Common myeloid progenitor, CD34-positive (primary cell): ENCODE data around the gene ZNF57.
"Not testable (repeated sequence)": the region's sequence is repeated elsewhere in the genome, so short reads cannot be mapped to it uniquely, and the experiment has no call there.

Source experiments
- CTCF ChIA-PET: fragments of 350-600 bp; sonication (Branson Sonifier 250); formaldehyde crosslinking; loops from one replicate; lab custom pipeline; 2021; ENCODE audit warnings: antibody characterized with exemption; lab: Charles Lee
- POLR2A ChIA-PET: fragments of 350-600 bp; sonication (Branson Sonifier 250); formaldehyde crosslinking; loops from one replicate; lab custom pipeline; 2021; ENCODE audit warnings: antibody characterized with exemption; lab: Charles Lee
- DNase-seq, 3 donors: peaks; one replicate each; pipeline versions ENCODE4 v3.0.0 to v3.0.0-alpha.2; 2013
- H3K27ac ChIP-seq, 2 experiments: 1 replicate in 1 of 2; 2 replicates in 1 of 2; pipeline ENCODE4 v1.7.0; 2013; ENCODE audit warnings: inconsistent platforms in 2 of 2, low read length in 2 of 2, mild to moderate bottlenecking in 2 of 2, low read depth in 1 of 2, moderate library complexity in 1 of 2; ENCODE audit not compliant: severe bottlenecking in 2 of 2, insufficient read depth in 1 of 2, poor library complexity in 1 of 2
- H3K27me3 ChIP-seq, 5 experiments: replicated peaks in 2 of 5; 1 replicate in 3 of 5; 2 replicates in 2 of 5; pipeline versions ENCODE4 v1.6.1 to v1.7.0; 2013; ENCODE audit warnings: low read length in 4 of 5, mild to moderate bottlenecking in 2 of 5, moderate library complexity in 2 of 5, inconsistent platforms in 1 of 5; ENCODE audit not compliant: insufficient read depth in 5 of 5, control insufficient read depth in 4 of 5
- H3K36me3 ChIP-seq, 4 experiments: 1 replicate in 2 of 4; 2 replicates in 2 of 4; pipeline versions ENCODE4 v1.6.1 to v1.7.0; 2013; ENCODE audit warnings: low read length in 3 of 4, control low read depth in 1 of 4, mild to moderate bottlenecking in 1 of 4; ENCODE audit not compliant: control insufficient read depth in 4 of 4, insufficient read depth in 4 of 4
- H3K4me1 ChIP-seq, 4 experiments: 1 replicate in 3 of 4; 2 replicates in 1 of 4; pipeline versions ENCODE4 v1.6.1 to v1.7.1; 2013; ENCODE audit warnings: low read length in 3 of 4, mild to moderate bottlenecking in 3 of 4, control low read depth in 1 of 4, inconsistent platforms in 1 of 4, moderate library complexity in 1 of 4; ENCODE audit not compliant: control insufficient read depth in 4 of 4, insufficient read depth in 4 of 4; ENCODE audit errors: control extremely low read depth in 1 of 4
- H3K4me3 ChIP-seq, 7 experiments: 1 replicate in 4 of 7; 2 replicates in 3 of 7; pipeline versions ENCODE4 v1.5.1 to v1.7.0; 2013; ENCODE audit warnings: mild to moderate bottlenecking in 7 of 7, low read length in 6 of 7, moderate library complexity in 6 of 7, inconsistent platforms in 2 of 7, low read depth in 2 of 7, control low read depth in 1 of 7; ENCODE audit not compliant: insufficient read depth in 4 of 7, control insufficient read depth in 1 of 7; ENCODE audit errors: extremely low read depth in 1 of 7
- H3K9me3 ChIP-seq, 5 experiments: 1 replicate in 4 of 5; 2 replicates in 1 of 5; pipeline versions ENCODE4 v1.6.1 to v1.7.1; 2013; ENCODE audit warnings: low read length in 4 of 5, mild to moderate bottlenecking in 2 of 5, inconsistent platforms in 1 of 5, low read depth in 1 of 5, moderate library complexity in 1 of 5; ENCODE audit not compliant: control insufficient read depth in 4 of 5, insufficient read depth in 2 of 5; ENCODE audit errors: control extremely low read depth in 1 of 5
- WGBS: methylation state at CpG from one replicate; pipeline ENCODE4 v1.1.5; 2013; ENCODE audit not compliant: insufficient coverage; 5-methylcytosine and 5-hydroxymethylcytosine counted together

The ZNF57 gene

GRCh38 chr19:2896694-2897093, 4.0 kb upstream of the ZNF57 start:
- WGBS: 80% methylated on average over 5 of the region's 8 CpGs
- no peak overlapping the region for H3K27ac ChIP-seq
- no peaks in the 10 kb centered on the region for H3K36me3 ChIP-seq
- CTCF ChIA-PET: no interaction called here
- POLR2A ChIA-PET: no interaction called here
- no peak for DNase-seq
- no peak overlapping the region for H3K4me3 ChIP-seq
- peaks cover 0 to 9% (median 6%) of the 10 kb centered on the region in 4 experiments for H3K4me1 ChIP-seq
- H3K27me3 ChIP-seq: no peaks in the 10 kb centered on the region
- peaks cover 0 to 14% (median 7%) of the 10 kb centered on the region in 5 experiments for H3K9me3 ChIP-seq

- ChIA-PET CTCF (no interaction called here), POLR2A (no interaction called here)
- H3K36me3 ChIP-seq: peaks cover 0 to 5% (median under 1%) of the 10 kb centered on the region in 4 experiments
- no peaks in the 10 kb centered on the region for H3K27me3 ChIP-seq
- H3K4me1 ChIP-seq: peaks cover 0 to 13% (median 8%) of the 10 kb centered on the region in 4 experiments
- no peak overlapping the region for H3K27ac ChIP-seq
- 93% methylated on average over 10 of the region's 13 CpGs for WGBS
- DNase-seq: no peak
- H3K4me3 ChIP-seq: no peak overlapping the region
- peaks cover 0 to under 1% (median 0%) of the 10 kb centered on the region in 5 experiments for H3K9me3 ChIP-seq
Measured at GRCh38 chr19:2902590-2903218, 2.0 kb downstream of the ZNF57 start.

- CTCF ChIA-PET: interaction anchor here (1.2 kb wide), 1 partner anchor 40 kb away, joined by 3 read pairs; no protein-coding TSS in a partner anchor
- H3K36me3 ChIP-seq, DNase-seq, POLR2A ChIA-PET, H3K9me3 ChIP-seq, H3K27me3 ChIP-seq, H3K4me3 ChIP-seq, H3K27ac ChIP-seq: not testable (repeated sequence)
- peaks cover 0 to 13% (median 8%) of the 10 kb centered on the region in 4 experiments for H3K4me1 ChIP-seq
- WGBS: 99% methylated on average over 10 of the region's 13 CpGs
Measured at GRCh38 chr19:2903326-2903725, 2.6 kb downstream of the ZNF57 start.

GRCh38 chr19:2905918-2906519, 5.3 kb downstream of the ZNF57 start:
- peaks cover 0 to 6% (median 2%) of the 10 kb centered on the region in 4 experiments for H3K36me3 ChIP-seq
- whole genome bisulfite sequencing: 79% methylated on average over 4 of the region's 11 CpGs
- ChIA-PET CTCF (interaction anchor here (1.4 kb wide), 1 partner anchor 18 kb away, joined by 4 read pairs; no protein-coding TSS in a partner anchor), POLR2A (no interaction called here)
- no peak for DNase-seq
- no peaks in the 10 kb centered on the region for H3K27me3 ChIP-seq
- H3K4me1 ChIP-seq: peaks cover 0 to 8% (median 5%) of the 10 kb centered on the region in 4 experiments
- peaks cover 0 to 6% (median 0%) of the 10 kb centered on the region in 5 experiments for H3K9me3 ChIP-seq
- no peak overlapping the region for H3K4me3 ChIP-seq
- H3K27ac ChIP-seq: no peak overlapping the region

DNA sequence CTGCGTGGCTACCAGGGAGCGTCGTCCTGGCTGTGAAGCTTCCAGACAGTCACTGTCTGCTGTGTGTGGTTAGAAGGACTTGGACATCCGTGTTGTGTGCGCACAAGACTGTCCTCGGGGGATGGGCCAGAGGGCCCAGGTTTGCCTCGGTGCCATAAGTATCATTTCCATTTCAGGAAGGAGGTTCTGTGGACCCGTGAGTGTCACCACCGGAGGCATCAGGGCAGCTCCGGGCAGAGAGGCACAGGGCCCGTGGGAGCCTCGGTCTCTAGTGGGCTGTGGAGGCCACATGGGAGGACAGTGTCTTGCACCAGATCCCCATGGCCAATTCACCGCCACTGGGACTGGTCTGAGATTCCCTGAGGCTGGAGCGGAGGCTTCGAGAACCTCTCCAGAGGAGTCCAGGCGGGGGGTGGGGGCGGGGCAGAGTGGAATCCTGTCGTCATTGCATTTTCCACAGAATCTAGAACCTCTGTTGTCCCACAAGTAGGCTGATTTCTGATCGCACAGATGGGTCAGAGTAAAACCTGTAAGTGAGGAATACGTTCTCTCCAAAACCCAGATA, 6.0 kb downstream of the ZNF57 start:
- Histone ChIP-seq H3K9me3 (peaks cover 0 to 12% (median 2%) of the 10 kb centered on the region in 5 experiments), H3K27me3 (no peaks in the 10 kb centered on the region), H3K36me3 (peaks cover 0 to 6% (median 4%) of the 10 kb centered on the region in 4 experiments), H3K27ac (no peak overlapping the region), H3K4me3 (no peak overlapping the region), H3K4me1 (peaks cover 0 to 4% (median 2%) of the 10 kb centered on the region in 4 experiments)
- CTCF ChIA-PET: interaction anchor here (1.4 kb wide), 1 partner anchor 19 kb away, joined by 4 read pairs; no protein-coding TSS in a partner anchor
- no peak for DNase-seq
- POLR2A ChIA-PET: no interaction called here
- WGBS: 95% methylated on average over 17 of the region's 20 CpGs

- H3K4me1 ChIP-seq: no peaks in the 10 kb centered on the region
- no peak overlapping the region for H3K4me3 ChIP-seq
- ChIA-PET POLR2A (no interaction called here), CTCF (interaction anchor here (0.9 to 1.0 kb wide), 2 partner anchors 11 to 12 kb away, joined by 3 to 4 read pairs; partner anchors contain the start of gene ZNF57)
- H3K9me3 ChIP-seq: peaks cover 10 to 52% (median 35%) of the 10 kb centered on the region in 5 experiments
- 95% methylated on average over 5 of the region's 5 CpGs for WGBS
- no peaks in the 10 kb centered on the region for H3K27me3 ChIP-seq
- DNase-seq: no peak
- H3K27ac ChIP-seq: no peak overlapping the region
- H3K36me3 ChIP-seq: peaks cover 9 to 45% (median 32%) of the 10 kb centered on the region in 4 experiments
Measured at GRCh38 chr19:2912306-2912705, 11.6 kb downstream of the ZNF57 start.
